ENCODE results near the gene TPD52L2.

The TPD52L2 gene

DNA sequence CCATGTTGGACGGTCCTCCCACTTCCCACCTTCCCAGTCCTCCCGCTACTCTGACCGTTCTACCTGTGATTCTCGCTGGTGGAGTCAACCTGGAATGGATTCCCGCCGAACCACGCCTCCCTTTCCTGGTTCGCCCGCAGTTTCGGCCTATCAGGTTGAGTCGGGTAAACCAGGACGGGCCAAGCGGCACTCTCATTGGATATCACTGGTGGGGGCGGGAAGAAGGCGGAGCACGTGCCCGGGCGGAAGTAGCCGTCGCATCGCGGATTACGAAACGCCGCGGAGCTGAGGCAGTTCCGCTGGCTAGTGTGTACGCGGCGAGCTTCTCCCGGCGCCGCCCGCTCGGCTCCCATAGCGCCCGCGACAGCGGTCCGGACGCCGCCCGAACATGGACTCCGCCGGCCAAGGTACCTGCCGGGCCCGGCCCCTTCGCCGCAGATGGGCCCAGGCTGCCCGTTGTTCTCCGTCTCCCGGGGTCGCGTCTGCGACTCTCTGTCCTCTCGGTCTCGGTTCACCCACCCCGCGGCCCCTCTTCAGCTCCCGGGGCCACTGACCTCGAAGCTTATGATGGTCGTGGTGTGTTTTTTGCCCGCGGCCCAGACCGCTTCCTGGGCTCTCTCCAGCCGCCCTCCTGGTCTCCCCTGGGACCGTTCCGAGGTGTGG lies at the start of gene TPD52L2:
TPD52L2 (plus strand) TSS at position 293 of the 663 bp plus-strand sequence; CDS start at position 389, 96 bp downstream.
- DNase-seq, result peak; percentile 96

DNA sequence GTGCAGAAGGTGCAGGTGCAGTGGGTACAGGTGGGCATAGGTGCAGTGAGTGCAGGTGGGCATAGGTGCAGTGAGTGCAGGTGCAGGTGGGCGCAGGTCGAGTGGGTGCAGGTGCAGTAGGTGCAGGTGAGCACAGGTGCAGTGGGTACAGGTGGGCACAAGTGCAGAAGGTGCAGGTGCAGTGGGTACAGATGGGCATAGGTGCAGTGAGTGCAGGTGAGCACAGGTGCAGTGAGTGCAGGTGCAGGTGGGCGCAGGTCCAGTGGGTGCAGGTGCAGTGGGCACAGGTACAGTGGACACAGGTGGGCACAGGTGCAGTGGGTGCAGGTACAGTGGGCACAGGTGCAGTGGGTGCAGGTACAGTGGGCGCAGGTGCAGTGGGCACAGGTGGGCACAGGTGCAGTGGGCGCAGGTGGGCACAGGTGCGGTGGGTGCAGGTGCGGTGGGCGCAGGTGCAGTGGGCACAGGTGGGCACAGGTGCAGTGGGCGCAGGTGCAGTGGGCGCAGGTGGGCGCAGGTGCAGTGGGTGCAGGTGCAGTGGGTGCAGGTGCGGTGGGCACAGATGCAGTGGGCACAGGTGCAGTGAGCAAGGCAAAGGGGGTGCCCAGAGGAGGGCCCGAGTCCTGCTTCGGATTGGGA lies 49.3 kb upstream of the TPD52L2 start:
- DNase-seq, result no peak

- DNase-seq, result no peak
These were observed 45.7 kb upstream of the TPD52L2 start for GRCh38 chr20:63819224-63819921.

- DNase-seq, result no peak
These were observed 43.3 kb upstream of the TPD52L2 start for GRCh38 chr20:63821811-63822210.

DNA sequence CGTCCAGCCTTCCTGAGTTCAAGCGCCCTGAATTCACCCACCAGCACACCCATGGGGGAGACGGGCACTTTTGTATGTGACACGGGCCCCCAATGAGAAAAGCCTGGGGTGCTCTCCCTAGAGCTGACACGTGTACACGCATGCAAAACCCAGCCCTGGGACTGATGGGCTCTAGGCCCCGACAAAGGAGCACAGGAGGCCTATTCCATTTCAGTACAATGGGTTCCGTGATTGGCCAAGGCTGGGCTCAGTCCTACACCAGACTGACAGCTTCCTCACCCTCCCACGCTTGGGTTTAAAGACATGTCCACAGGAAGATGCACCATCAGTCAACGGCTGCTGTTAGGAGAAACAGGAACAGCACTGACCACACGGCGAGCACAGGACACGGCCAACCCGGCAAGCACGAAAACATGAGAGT lies 42.8 kb upstream of the TPD52L2 start:
- no peak for DNase-seq

DNA sequence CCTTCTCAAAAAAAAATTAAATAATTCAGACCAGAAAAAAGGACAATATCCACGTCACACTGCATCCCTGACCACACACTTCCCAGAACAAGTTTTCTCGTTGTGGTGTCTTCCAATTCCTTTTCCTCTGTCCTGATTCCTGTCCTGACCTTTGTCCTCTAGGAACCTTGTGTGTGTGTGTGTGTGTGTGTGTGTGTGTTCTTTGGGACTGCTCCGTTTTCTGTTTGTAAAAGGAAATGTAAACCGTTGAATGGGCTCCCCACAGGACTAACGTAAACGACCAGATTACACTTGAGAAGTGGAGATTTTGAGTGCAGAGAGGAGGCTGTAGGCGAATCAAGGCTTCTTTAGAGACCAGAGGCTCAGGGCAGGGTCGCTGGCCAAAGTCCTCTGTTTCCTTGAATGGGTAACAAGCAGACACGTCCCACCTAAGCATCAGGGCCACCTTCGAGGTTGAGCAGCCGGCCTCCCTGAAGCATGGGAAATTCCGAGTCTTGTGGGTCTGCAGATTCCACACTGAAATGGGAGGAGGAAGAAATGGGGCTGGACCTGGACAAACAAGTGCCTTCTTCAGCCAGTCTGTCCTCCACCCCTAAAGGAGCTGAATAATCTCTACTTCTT lies 41.3 kb upstream of the TPD52L2 start:
- no peak for DNase-seq

GRCh38 chr20:63825331-63826118 lies 39.5 kb upstream of the TPD52L2 start:
- DNase-seq, result no peak

- no peak for DNase-seq
These were observed 38.3 kb upstream of the TPD52L2 start for GRCh38 chr20:63826753-63827152.

DNA sequence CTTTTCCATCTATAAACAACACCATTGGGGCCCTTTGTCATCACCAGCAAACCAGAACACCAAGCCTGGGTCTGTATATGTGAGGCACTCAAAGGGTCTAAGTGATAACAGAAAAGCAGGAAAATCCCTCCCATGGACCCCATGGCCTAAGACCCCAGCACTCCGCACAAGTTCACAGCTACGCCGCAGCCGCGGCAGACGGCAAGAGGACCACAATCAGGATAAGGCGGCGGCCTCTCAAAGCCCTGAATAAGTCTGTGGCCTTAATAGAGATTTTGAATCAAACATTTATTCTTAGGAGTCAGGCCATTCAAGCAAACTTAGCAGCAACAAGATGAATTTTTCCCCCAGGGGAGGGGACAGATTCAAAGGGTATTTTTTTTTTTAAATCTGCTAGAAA lies 36.9 kb upstream of the TPD52L2 start:
- DNase-seq, result no peak

DNA sequence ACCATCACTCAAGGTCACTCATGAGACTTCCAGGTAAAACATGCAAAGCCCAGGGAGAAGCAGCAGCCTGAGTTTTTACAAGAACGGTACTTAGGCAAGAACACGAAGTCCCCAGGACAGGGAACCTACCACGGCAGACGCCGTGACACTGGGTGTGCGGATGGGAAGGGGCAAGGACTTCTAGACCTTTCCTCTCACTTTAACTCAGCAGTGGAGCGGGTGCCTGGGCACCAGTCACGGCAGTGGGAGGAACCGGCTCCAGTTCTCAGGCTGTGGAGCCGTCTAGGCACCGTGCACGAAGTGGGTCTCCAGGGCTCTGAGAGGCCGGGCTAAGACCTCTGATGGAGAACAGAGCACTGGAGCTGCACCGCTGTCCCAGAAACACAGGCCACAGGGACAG lies 36.5 kb upstream of the TPD52L2 start:
- no peak for DNase-seq

- no peak for DNase-seq
These were observed 36.1 kb upstream of the TPD52L2 start for GRCh38 chr20:63828951-63829350.

- no peak for DNase-seq
These were observed 35.5 kb upstream of the TPD52L2 start for GRCh38 chr20:63829603-63829944.

- DNase-seq, result no peak
These were observed 34.9 kb upstream of the TPD52L2 start for GRCh38 chr20:63829945-63830835.

DNA sequence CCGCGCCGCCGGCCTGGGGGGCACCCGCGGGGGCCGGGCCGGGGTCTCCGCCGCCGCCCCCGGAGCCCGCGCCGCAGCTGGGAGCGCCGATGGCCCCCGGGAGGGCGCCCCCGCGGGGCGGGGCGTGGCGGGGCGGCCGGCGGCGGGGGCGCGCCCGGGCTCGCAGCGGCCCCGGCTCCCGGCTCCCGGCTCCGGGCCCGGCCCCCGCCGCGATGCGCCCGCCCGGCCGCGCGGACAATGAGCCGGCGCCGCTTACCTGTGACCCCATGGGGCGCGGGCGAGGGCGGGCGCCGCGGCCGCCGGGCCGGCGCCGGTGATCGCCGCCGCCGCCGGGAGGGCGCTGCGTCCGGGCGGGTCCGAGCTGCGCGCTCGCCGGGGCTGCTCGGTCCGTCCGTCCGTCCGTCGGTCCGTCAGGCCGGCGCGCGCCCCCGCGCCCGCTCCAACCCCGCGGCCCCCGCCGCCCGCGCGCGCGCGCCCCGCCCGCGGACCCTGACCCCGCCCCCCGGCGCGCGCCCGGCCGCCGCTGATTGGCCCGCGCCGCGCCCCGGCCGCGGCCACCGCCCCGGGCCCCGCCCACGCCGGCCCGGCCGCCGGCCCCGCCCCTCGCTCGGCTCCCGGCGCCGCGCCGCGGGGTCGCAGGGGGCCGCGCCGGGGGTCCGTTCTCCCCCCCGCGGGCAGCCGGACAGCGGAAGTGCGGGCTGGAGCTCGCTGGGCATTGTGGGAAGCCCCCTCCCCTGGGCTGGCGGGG lies 34.1 kb upstream of the TPD52L2 start, which contains the start of gene ZBTB46:
ZBTB46 (minus strand) TSS at position 424 of the 748 bp plus-strand sequence. CDS start 40,507 bp downstream, outside the sequence.
- no peak for DNase-seq

GRCh38 chr20:63831646-63831992 lies 33.5 kb upstream of the TPD52L2 start:
- DNase-seq, result no peak

DNA sequence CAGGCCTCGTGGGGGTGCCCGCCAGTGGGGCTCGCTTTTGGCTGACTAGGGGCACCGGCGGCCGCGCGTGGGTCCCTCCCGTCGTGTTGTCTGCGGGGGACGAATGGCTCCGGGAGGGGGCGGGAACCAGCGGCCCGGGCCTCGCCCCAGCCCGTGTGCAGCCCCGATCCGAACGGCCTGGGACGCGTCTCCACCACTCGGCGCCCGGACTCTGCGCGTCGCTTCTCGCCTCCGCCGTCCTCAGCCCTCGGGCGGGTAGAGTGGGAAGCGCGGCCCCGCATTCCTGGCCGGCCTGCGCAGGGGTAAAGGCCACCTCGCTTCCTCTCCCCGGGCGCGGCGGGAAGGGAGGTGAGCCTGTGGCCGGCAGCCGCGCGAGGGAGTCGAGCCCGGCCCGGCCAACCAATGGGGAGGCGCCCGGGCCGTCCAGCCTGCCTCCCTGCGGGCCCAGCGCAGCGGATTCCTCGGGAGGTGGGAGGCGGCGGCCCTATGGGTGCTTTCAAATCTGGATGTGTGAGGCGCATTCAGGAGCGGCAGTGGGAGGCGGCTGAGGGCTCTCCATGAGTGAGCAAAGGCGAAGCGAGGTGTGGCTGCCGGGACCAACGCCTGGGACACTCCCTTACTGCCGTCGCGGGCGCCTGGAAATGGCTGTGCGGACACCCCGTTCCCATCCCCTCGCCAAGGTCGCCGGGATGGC lies 32.9 kb upstream of the TPD52L2 start:
- DNase-seq, result no peak

DNA sequence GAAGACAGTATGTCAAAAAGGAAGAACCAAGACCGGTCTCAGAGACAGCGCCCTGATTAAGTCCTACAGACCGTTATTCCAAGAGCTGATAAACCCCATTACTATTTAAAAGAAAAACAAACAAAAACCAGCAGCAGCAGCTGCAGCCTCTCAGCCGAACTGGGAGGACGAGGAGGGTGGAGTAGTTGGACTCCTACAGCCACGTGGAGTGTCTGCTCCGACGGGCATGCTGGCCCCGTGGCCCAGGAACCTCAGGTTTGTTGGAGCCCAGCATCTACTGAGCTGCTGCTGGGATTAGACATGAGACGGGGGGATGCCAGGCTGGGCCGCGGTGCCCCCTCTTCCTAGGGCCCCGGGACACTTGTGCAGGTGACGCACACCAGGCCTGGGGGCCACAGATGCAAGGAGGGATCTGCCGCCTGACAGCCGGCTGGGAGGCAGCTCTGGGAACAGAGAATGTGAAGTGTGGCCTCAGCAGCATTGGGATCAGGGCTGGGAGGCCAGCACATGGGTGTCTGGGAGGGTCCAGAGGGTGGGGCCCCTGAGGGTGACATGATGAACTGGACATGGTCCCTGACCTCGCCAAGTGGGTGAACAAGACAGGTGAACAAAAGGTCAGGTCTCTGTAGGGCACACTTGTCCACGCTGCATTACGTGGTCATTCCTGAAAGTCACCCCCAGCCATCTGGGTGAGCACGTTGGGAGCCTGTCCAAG lies 31.1 kb upstream of the TPD52L2 start:
- DNase-seq, result no peak

GRCh38 chr20:63834491-63834880 lies 30.6 kb upstream of the TPD52L2 start:
- no peak for DNase-seq

DNA sequence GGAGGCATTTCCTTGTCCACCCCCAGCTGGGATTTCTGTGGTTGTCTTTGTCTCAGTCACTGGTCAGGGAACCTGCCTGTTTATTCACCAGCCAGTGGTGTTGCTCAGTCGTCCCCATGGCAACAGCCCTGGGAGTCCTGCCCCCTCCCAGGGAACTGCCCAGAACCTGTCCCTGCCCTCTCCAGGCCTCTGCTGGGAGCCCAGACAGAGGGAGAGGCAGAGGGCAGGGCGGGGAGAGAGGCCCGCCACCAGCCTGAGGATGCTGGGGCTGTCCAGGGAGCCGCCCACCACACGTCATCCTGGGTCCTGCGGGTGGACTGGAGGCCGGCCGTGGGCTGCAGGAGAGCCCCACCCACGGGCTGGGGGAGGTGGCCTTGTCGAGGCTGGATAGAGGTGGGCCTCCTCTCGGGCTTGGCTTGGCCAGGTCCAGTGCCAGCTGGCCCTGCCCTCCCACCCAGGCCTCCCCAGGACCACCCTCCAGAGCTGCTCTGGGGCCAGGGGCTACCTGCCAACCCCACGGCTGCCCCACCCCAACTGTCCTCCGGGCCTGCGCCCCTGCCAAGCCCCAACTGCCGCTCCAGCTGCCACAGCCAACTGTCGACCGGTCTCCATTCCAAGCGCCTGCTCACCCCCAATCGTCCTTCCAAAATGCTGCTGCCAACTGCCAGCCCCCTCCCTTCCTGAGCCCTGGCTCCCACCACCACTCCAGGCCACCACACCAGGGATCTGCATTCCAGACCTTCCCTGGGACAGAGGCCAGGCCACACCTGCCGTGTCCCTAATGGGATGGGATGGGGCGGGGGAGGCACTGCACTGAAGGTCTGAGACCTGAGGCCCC lies 29.8 kb upstream of the TPD52L2 start:
- DNase-seq, result no peak

Measured in CD4-positive, alpha-beta T cell treated with Interferon gamma for 1 hour (primary cell).